Activated CD4-positive, alpha-beta T cell treated with anti-CD3 and anti-CD28 coated beads, Interleukin-2, amount 10 ng/mL, durations not matched to agents 24 days and 14 days (primary cell): ENCODE results near the gene FAXC. TPM values are rescaled to one million over a fixed set of nuclear protein-coding genes. Genes with fewer than 3 reads are reported as not detected.

Source experiments
- DNase-seq: peaks from one replicate; pipeline ENCODE4 v3.0.0; 2022
- H3K27ac Mint-ChIP-seq: one replicate; pipeline ENCODE4 v1.8.0; 2022; ENCODE audit warnings: mild to moderate bottlenecking, mixed read lengths
- H3K27me3 Mint-ChIP-seq: one replicate; pipeline ENCODE4 v1.8.0; 2022; ENCODE audit warnings: mixed read lengths
- H3K36me3 Mint-ChIP-seq: one replicate; pipeline ENCODE4 v1.8.0; 2022; ENCODE audit warnings: low read depth, mild to moderate bottlenecking, mixed read lengths
- H3K4me1 Mint-ChIP-seq: one replicate; pipeline ENCODE4 v1.8.0; 2021; ENCODE audit warnings: mixed read lengths
- H3K4me3 Mint-ChIP-seq: one replicate; pipeline ENCODE4 v1.8.0; 2022; ENCODE audit warnings: mild to moderate bottlenecking, moderate library complexity, mixed read lengths
- H3K9me3 Mint-ChIP-seq: one replicate; pipeline ENCODE4 v1.8.0; 2021; ENCODE audit warnings: mixed read lengths
- intact Hi-C: fragments of 100-400 bp; cut with micrococcal nuclease; formaldehyde crosslinking; loops from one replicate; pipeline ENCODE4 v1.15.1; 2023
- total RNA-seq: library from RNA; stranded (reverse); gene quantifications from 2 replicates; pipeline ENCODE4 v1.2.3, GENCODE V29; 2022

The FAXC gene
- total RNA-seq, 1 donor from 2014 or later, result not detected

- Mint-ChIP-seq H3K9me3 (no peaks in the 10 kb centered on the region), H3K4me3 (no peak overlapping the region), H3K4me1 (peaks cover 2% of the 10 kb centered on the region), H3K27me3 (peaks cover 10% of the 10 kb centered on the region), H3K36me3 (no peaks in the 10 kb centered on the region), H3K27ac (no peak overlapping the region)
- intact Hi-C loops, result loop anchor here (1.0 to 10.0 kb wide), 5 partner anchors 32 to 417 kb away; partner anchors contain the start of genes CCNC, COQ3 and PNISR
- peak; percentile 87 for DNase-seq
Observed at GRCh38 chr6:99330159-99330558, 19.3 kb downstream of the FAXC start.

GRCh38 chr6:99324996-99325395 lies 24.5 kb downstream of the FAXC start:
- H3K36me3 Mint-ChIP-seq, result no peaks in the 10 kb centered on the region
- DNase-seq, result no peak
- H3K4me1 Mint-ChIP-seq, result no peaks in the 10 kb centered on the region
- H3K27me3 Mint-ChIP-seq, result peaks cover 15% of the 10 kb centered on the region
- H3K9me3 Mint-ChIP-seq, result no peaks in the 10 kb centered on the region
- no peak overlapping the region for H3K4me3 Mint-ChIP-seq
- no peak overlapping the region for H3K27ac Mint-ChIP-seq
- intact Hi-C loops, result no loop called here

- H3K9me3 Mint-ChIP-seq, result no peaks in the 10 kb centered on the region
- H3K4me1 Mint-ChIP-seq, result no peaks in the 10 kb centered on the region
- no peak overlapping the region for H3K4me3 Mint-ChIP-seq
- intact Hi-C loops, result no loop called here
- no peaks in the 10 kb centered on the region for H3K36me3 Mint-ChIP-seq
- no peak for DNase-seq
- no peak overlapping the region for H3K27ac Mint-ChIP-seq
- H3K27me3 Mint-ChIP-seq, result peaks cover 25% of the 10 kb centered on the region
Observed at GRCh38 chr6:99318566-99318965, 30.9 kb downstream of the FAXC start.

DNA sequence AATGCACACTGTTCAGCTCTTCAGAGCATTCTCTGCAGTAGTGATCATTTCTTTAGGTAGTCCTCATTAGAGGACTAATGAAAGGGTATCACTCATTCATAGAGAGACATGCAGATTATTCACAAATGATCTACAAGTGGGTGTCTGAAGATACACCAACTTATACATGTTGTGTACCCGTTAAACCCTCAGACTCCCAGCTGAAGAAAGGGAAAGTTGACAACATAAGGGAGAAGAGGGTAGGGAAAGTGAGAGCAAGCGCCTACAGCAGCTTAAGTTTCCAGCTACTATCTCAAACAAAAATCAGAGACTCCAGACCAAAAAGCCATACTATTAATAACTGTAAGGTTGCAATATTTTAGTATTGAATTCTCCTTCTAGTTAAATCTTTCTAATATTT lies 37.1 kb downstream of the FAXC start:
- Mint-ChIP-seq H3K36me3 (no peaks in the 10 kb centered on the region), H3K9me3 (no peaks in the 10 kb centered on the region), H3K4me1 (no peaks in the 10 kb centered on the region), H3K4me3 (no peak overlapping the region), H3K27ac (no peak overlapping the region), H3K27me3 (peaks cover 13% of the 10 kb centered on the region)
- DNase-seq, result no peak
- intact Hi-C loops, result no loop called here

- Mint-ChIP-seq H3K27me3 (peaks cover 11% of the 10 kb centered on the region), H3K36me3 (no peaks in the 10 kb centered on the region), H3K9me3 (no peaks in the 10 kb centered on the region), H3K4me1 (no peaks in the 10 kb centered on the region), H3K4me3 (no peak overlapping the region), H3K27ac (no peak overlapping the region)
- intact Hi-C loops, result no loop called here
- DNase-seq, result no peak
Observed at GRCh38 chr6:99310553-99310952, 38.9 kb downstream of the FAXC start.

GRCh38 chr6:99309557-99309956 lies 39.9 kb downstream of the FAXC start:
- Mint-ChIP-seq H3K27ac (no peak overlapping the region), H3K4me1 (no peaks in the 10 kb centered on the region), H3K27me3 (peaks cover 10% of the 10 kb centered on the region), H3K4me3 (no peak overlapping the region), H3K36me3 (no peaks in the 10 kb centered on the region), H3K9me3 (no peaks in the 10 kb centered on the region)
- DNase-seq, result no peak
- intact Hi-C loops, result no loop called here

- H3K27ac Mint-ChIP-seq, result no peak overlapping the region
- no peaks in the 10 kb centered on the region for H3K4me1 Mint-ChIP-seq
- no peaks in the 10 kb centered on the region for H3K9me3 Mint-ChIP-seq
- no peak overlapping the region for H3K4me3 Mint-ChIP-seq
- no peak for DNase-seq
- H3K27me3 Mint-ChIP-seq, result peaks cover 5% of the 10 kb centered on the region
- intact Hi-C loops, result no loop called here
- H3K36me3 Mint-ChIP-seq, result no peaks in the 10 kb centered on the region
Observed at GRCh38 chr6:99308788-99309187, 40.7 kb downstream of the FAXC start.

- intact Hi-C loops, result no loop called here
- Mint-ChIP-seq H3K27me3 (peaks cover 4% of the 10 kb centered on the region), H3K4me3 (no peak overlapping the region), H3K9me3 (no peaks in the 10 kb centered on the region), H3K4me1 (no peaks in the 10 kb centered on the region), H3K27ac (no peak overlapping the region), H3K36me3 (no peaks in the 10 kb centered on the region)
- no peak for DNase-seq
Observed at GRCh38 chr6:99307295-99307907, 42.1 kb downstream of the FAXC start.

GRCh38 chr6:99306341-99306740 lies 43.1 kb downstream of the FAXC start:
- DNase-seq, result no peak
- H3K4me3 Mint-ChIP-seq, result no peak overlapping the region

DNA sequence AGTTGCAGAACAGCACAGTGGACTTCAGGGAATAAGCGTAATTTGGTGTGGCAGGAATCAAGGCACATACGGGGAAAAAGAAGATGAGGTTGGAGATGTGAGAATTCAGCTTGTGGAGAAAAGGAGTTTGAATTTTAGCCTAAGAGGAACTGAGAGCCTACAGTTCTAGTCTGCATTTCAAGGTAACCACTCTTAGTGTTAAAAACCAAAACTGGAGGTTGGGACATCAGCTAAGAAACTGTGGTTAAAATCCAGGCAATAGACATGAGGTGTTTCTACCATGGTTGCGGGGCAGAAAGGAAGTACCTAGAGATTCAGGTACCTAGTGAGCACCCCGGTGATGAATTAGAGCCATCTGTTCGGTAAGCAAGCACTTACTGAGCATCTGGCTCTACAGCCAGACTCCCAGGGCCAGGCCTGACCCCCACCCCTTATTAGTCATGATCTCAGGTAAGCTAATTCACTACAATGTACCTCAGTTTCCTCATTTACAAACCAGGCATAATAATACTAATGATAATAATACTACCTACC lies 44.4 kb downstream of the FAXC start:
- peaks cover 12% of the 10 kb centered on the region for H3K27me3 Mint-ChIP-seq
- H3K9me3 Mint-ChIP-seq, result no peaks in the 10 kb centered on the region
- intact Hi-C loops, result no loop called here
- H3K4me1 Mint-ChIP-seq, result no peaks in the 10 kb centered on the region
- DNase-seq, result no peak
- no peaks in the 10 kb centered on the region for H3K36me3 Mint-ChIP-seq
- H3K4me3 Mint-ChIP-seq, result no peak overlapping the region
- no peak overlapping the region for H3K27ac Mint-ChIP-seq

More at GRCh38 chr6:99306341-99306740, 43.1 kb downstream of the FAXC start:
- no peaks in the 10 kb centered on the region for H3K4me1 Mint-ChIP-seq
- peaks cover 2% of the 10 kb centered on the region for H3K27me3 Mint-ChIP-seq
- H3K36me3 Mint-ChIP-seq, result no peaks in the 10 kb centered on the region
- intact Hi-C loops, result no loop called here
- no peaks in the 10 kb centered on the region for H3K9me3 Mint-ChIP-seq
- no peak overlapping the region for H3K27ac Mint-ChIP-seq

GRCh38 chr6:99297415-99297814 lies 52.1 kb downstream of the FAXC start:
- DNase-seq, result no peak
- Mint-ChIP-seq H3K4me1 (no peaks in the 10 kb centered on the region), H3K9me3 (no peaks in the 10 kb centered on the region), H3K27ac (no peak overlapping the region), H3K36me3 (no peaks in the 10 kb centered on the region), H3K27me3 (peaks cover 23% of the 10 kb centered on the region), H3K4me3 (no peak overlapping the region)
- intact Hi-C loops, result no loop called here

DNA sequence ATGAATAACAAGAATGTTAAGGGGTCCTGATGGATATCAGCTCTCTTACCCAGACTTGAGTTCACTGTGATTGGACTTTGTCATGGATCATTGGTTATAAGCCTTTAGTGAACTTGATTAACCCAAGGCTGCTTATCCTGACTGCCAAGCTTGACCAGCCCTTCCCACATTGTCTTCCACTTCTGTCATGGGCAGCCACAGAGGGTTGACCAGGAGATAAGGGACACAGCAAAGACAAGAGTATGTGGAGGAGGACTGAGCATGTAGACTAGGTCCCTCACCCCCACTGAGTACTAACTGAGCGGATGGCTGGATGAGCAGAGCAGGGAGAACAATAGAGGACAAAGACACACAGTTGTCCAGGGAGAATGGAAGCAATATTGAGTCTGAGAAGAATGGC lies 52.5 kb downstream of the FAXC start:
- intact Hi-C loops, result no loop called here
- H3K27me3 Mint-ChIP-seq, result peaks cover 23% of the 10 kb centered on the region
- no peak for DNase-seq
- no peak overlapping the region for H3K27ac Mint-ChIP-seq
- H3K36me3 Mint-ChIP-seq, result no peaks in the 10 kb centered on the region
- H3K4me3 Mint-ChIP-seq, result no peak overlapping the region
- no peaks in the 10 kb centered on the region for H3K4me1 Mint-ChIP-seq
- H3K9me3 Mint-ChIP-seq, result no peaks in the 10 kb centered on the region

- H3K9me3 Mint-ChIP-seq, result no peaks in the 10 kb centered on the region
- H3K4me1 Mint-ChIP-seq, result no peaks in the 10 kb centered on the region
- no peak overlapping the region for H3K4me3 Mint-ChIP-seq
- H3K27me3 Mint-ChIP-seq, result peaks cover 22% of the 10 kb centered on the region
- intact Hi-C loops, result no loop called here
- no peaks in the 10 kb centered on the region for H3K36me3 Mint-ChIP-seq
- H3K27ac Mint-ChIP-seq, result no peak overlapping the region
- DNase-seq, result no peak
Observed at GRCh38 chr6:99296261-99296660, 53.2 kb downstream of the FAXC start.

GRCh38 chr6:99295276-99295675 lies 54.2 kb downstream of the FAXC start:
- no peaks in the 10 kb centered on the region for H3K9me3 Mint-ChIP-seq
- H3K27ac Mint-ChIP-seq, result no peak overlapping the region
- no peak for DNase-seq
- H3K4me1 Mint-ChIP-seq, result no peaks in the 10 kb centered on the region
- intact Hi-C loops, result no loop called here
- peaks cover 14% of the 10 kb centered on the region for H3K27me3 Mint-ChIP-seq
- no peaks in the 10 kb centered on the region for H3K36me3 Mint-ChIP-seq
- no peak overlapping the region for H3K4me3 Mint-ChIP-seq

GRCh38 chr6:99294786-99295185 lies 54.7 kb downstream of the FAXC start:
- Mint-ChIP-seq H3K4me3 (no peak overlapping the region), H3K36me3 (no peaks in the 10 kb centered on the region), H3K27me3 (peaks cover 11% of the 10 kb centered on the region), H3K9me3 (no peaks in the 10 kb centered on the region), H3K4me1 (no peaks in the 10 kb centered on the region), H3K27ac (no peak overlapping the region)
- DNase-seq, result no peak
- intact Hi-C loops, result no loop called here
